GM23338 (cell line): ENCODE measurements around the gene SPATC1L. TPM values are rescaled to one million over a fixed set of nuclear protein-coding genes. Genes with fewer than 3 reads are reported as not detected.

Experiments used
- ATAC-seq: fragments of 200-7000 bp; cut with Tn5 transposase; 3 replicates; pipeline ENCODE4 v1.9.1; 2020
- DNase-seq: peaks from one replicate; pipeline ENCODE4 v3.0.0-alpha.2; 2015; ENCODE audit warnings: low spot score
- H2AFZ ChIP-seq: fragments of 200-600 bp; sonication (generic); 2 replicates; pipeline ENCODE4 v1.8.0; 2016; ENCODE audit warnings: antibody characterized with exemption, mild to moderate bottlenecking, moderate library complexity
- H3F3A ChIP-seq: fragments of 200-600 bp; sonication (generic); replicated peaks from 2 replicates; pipeline ENCODE4 v1.8.0; 2017; ENCODE audit warnings: antibody characterized with exemption, mixed run types, low read depth
- H3K27ac ChIP-seq: fragments of 200-600 bp; sonication (generic); 2 replicates; pipeline ENCODE4 v1.6.1; 2016; ENCODE audit warnings: low read depth
- H3K27me3 ChIP-seq: fragments of 200-600 bp; sonication (generic); 2 replicates; pipeline ENCODE4 v1.8.0; 2016; ENCODE audit warnings: mild to moderate bottlenecking, mixed run types, moderate library complexity; ENCODE audit not compliant: insufficient read depth
- H3K36me3 ChIP-seq: fragments of 200-600 bp; sonication (generic); 2 replicates; pipeline ENCODE4 v1.8.0; 2016; ENCODE audit warnings: mild to moderate bottlenecking; ENCODE audit not compliant: insufficient read depth
- H3K4me1 ChIP-seq: fragments of 200-600 bp; sonication (generic); 2 replicates; pipeline ENCODE4 v1.8.0; 2016; ENCODE audit warnings: mild to moderate bottlenecking, moderate library complexity; ENCODE audit not compliant: insufficient read depth
- H3K4me2 ChIP-seq: fragments of 200-600 bp; sonication (generic); 2 replicates; pipeline ENCODE4 v1.7.1; 2017; ENCODE audit warnings: mixed run types
- H3K4me3 ChIP-seq: fragments of 200-600 bp; sonication (generic); 2 replicates; pipeline ENCODE4 v1.6.1; 2016; ENCODE audit warnings: mixed run types
- H3K79me2 ChIP-seq: fragments of 200-600 bp; sonication (generic); replicated peaks from 2 replicates; pipeline ENCODE4 v1.8.0; 2017; ENCODE audit warnings: mild to moderate bottlenecking; ENCODE audit not compliant: insufficient read depth
- H3K9me2 ChIP-seq: fragments of 200-600 bp; sonication (generic); 2 replicates; pipeline ENCODE4 v1.8.0; 2017; ENCODE audit not compliant: insufficient read depth
- H4K20me1 ChIP-seq: fragments of 200-600 bp; sonication (generic); replicated peaks from 2 replicates; pipeline ENCODE4 v1.8.0; 2017; ENCODE audit warnings: mild to moderate bottlenecking; ENCODE audit not compliant: insufficient read depth
- H3K27ac Mint-ChIP-seq: 2 replicates; pipeline ENCODE4 v1.8.0; 2020; ENCODE audit warnings: inconsistent platforms, mild to moderate bottlenecking, moderate library complexity, mixed read lengths
- H3K27me3 Mint-ChIP-seq: 3 replicates; pipeline ENCODE4 v1.8.0; 2022; ENCODE audit warnings: low read depth, mild to moderate bottlenecking, moderate library complexity, mixed read lengths, inconsistent platforms; ENCODE audit not compliant: insufficient read depth, poor library complexity
- H3K36me3 Mint-ChIP-seq: 3 replicates; pipeline ENCODE4 v1.8.0; 2021; ENCODE audit warnings: low read depth, mild to moderate bottlenecking, inconsistent platforms, moderate library complexity, mixed read lengths
- H3K4me1 Mint-ChIP-seq: 3 replicates; pipeline ENCODE4 v1.8.0; 2020; ENCODE audit warnings: mild to moderate bottlenecking, inconsistent platforms, mixed read lengths
- H3K4me3 Mint-ChIP-seq: 3 replicates; pipeline ENCODE4 v1.8.0; 2021; ENCODE audit warnings: moderate library complexity, mild to moderate bottlenecking, inconsistent platforms, mixed read lengths
- H3K9me3 Mint-ChIP-seq: 3 replicates; pipeline ENCODE4 v1.8.0; 2020; ENCODE audit warnings: moderate library complexity, mild to moderate bottlenecking, inconsistent platforms, mixed read lengths
- CREB1 ChIP-seq: fragments of 250-450 bp; sonication (Bioruptor Pico); IDR thresholded peaks from 2 replicates; pipeline ENCODE4 v1.5.0; 2020; ENCODE audit warnings: low read depth, mild to moderate bottlenecking, moderate library complexity
- EZH2 ChIP-seq: fragments of 200-600 bp; sonication (generic); IDR thresholded peaks from one replicate; pipeline ENCODE4 v1.8.0; 2017; ENCODE audit warnings: antibody characterized with exemption, mild to moderate bottlenecking, low read depth; ENCODE audit not compliant: unreplicated experiment
- EZH2phosphoT487 ChIP-seq: fragments of 200-600 bp; sonication (generic); IDR thresholded peaks from one replicate; pipeline ENCODE4 v1.8.1; 2018; ENCODE audit warnings: antibody characterized with exemption; ENCODE audit not compliant: unreplicated experiment
- JUNB ChIP-seq: IDR thresholded peaks from one replicate; pipeline ENCODE4 v1.6.1; 2016; ENCODE audit warnings: antibody characterized with exemption; ENCODE audit not compliant: unreplicated experiment
- NANOG ChIP-seq: IDR thresholded peaks from 2 replicates; pipeline ENCODE4 v1.6.1; 2016; ENCODE audit warnings: antibody characterized with exemption, borderline replicate concordance
- POLR2AphosphoS5 ChIP-seq: IDR thresholded peaks from 2 replicates; pipeline ENCODE4 v1.6.1; 2016; ENCODE audit warnings: antibody characterized with exemption, low read depth
- STAT1 ChIP-seq: IDR thresholded peaks from one replicate; pipeline ENCODE4 v1.6.1; 2016; ENCODE audit warnings: antibody characterized with exemption; ENCODE audit not compliant: unreplicated experiment
- ZNF114 ChIP-seq: fragments of 250-450 bp; sonication (Bioruptor Pico); IDR thresholded peaks from 2 replicates; pipeline ENCODE4 v1.5.0; 2020; ENCODE audit warnings: mild to moderate bottlenecking, moderate library complexity
- ZNF331 ChIP-seq: fragments of 250-450 bp; sonication (Bioruptor Pico); IDR thresholded peaks from 2 replicates; pipeline ENCODE4 v1.5.0; 2020; ENCODE audit warnings: low read depth, mild to moderate bottlenecking, moderate library complexity
- polyA plus RNA-seq: library from polyadenylated mRNA; unstranded; fragments of >200 nt; fragmentation: Nextera tagmentation; extraction: Ambion mirVana; gene quantifications from 2 replicates; pipeline ENCODE4 v1.2.1, GENCODE V29; 2016
- total RNA-seq: library from RNA; depleted of rRNA; stranded (reverse); fragments of >200 nt; shearing (Covaris generic); gene quantifications from 2 replicates; pipeline ENCODE4 v1.2.3, GENCODE V29; 2014
- TF ChIP-seq, protein P1 (sequence below): IDR thresholded peaks from 2 replicates; pipeline ENCODE4 v1.6.1; 2016; ENCODE audit warnings: antibody characterized with exemption
- TF ChIP-seq, protein P2 (sequence below), 2 experiments: fragments of 200-600 bp in 1 of 2; sonication (generic) in 1 of 2; conservative IDR thresholded peaks; 2 replicates each; pipeline versions ENCODE4 v1.5.1 to v1.6.1; 2016 to 2017; ENCODE audit warnings: antibody characterized with exemption in 2 of 2, low read depth in 2 of 2, mild to moderate bottlenecking in 2 of 2, moderate library complexity in 1 of 2
- TF ChIP-seq, protein P3 (sequence below): IDR thresholded peaks from one replicate; pipeline ENCODE4 v1.6.1; 2018; ENCODE audit warnings: antibody characterized with exemption; ENCODE audit not compliant: unreplicated experiment
- TF ChIP-seq, protein P4 (sequence below): fragments of 250-450 bp; sonication (Bioruptor Pico); IDR thresholded peaks from 2 replicates; pipeline ENCODE4 v1.5.0; 2020; ENCODE audit warnings: mild to moderate bottlenecking, moderate library complexity

SPATC1L gene
- total and polyA plus RNA-seq, 2 experiments from 2014 or later, result 37.6 to 70.2 TPM

DNA sequence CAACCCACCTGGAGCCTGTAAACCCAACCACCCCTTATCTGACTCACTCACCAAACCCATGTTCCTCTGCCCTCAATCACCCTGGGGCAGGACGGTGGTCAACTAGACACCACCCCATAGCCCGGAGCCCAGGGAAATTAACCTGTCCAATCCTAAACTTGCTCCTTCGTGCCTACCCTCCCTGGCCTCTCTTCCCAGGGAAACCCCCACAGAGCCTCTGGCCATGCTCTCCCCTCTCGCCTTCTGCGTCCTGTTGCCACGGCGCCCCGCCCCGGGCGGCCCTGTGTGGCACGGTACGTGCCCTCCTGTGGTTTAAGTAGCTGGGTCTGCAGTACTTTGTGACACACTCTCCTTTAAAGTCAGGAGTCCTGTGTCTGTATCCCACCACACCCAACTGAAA lies 24.9 kb downstream of the SPATC1L start:
- H3K9me2 ChIP-seq, result no peaks in the 10 kb centered on the region
- no peaks in the 10 kb centered on the region for H3K27me3 ChIP-seq
- H3K9me3 Mint-ChIP-seq, result peaks cover 20% of the 10 kb centered on the region
- no peak overlapping the region for H3K27ac Mint-ChIP-seq
- H3K27me3 Mint-ChIP-seq, result peaks cover 27% of the 10 kb centered on the region
- H2AFZ ChIP-seq, result no peak overlapping the region
- TF ChIP-seq, protein P1, sequence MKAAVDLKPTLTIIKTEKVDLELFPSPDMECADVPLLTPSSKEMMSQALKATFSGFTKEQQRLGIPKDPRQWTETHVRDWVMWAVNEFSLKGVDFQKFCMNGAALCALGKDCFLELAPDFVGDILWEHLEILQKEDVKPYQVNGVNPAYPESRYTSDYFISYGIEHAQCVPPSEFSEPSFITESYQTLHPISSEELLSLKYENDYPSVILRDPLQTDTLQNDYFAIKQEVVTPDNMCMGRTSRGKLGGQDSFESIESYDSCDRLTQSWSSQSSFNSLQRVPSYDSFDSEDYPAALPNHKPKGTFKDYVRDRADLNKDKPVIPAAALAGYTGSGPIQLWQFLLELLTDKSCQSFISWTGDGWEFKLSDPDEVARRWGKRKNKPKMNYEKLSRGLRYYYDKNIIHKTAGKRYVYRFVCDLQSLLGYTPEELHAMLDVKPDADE, result no peak
- TF ChIP-seq NANOG (no peak), ZNF331 (CRISPR knock-in tag) (no peak), ZNF114 (CRISPR knock-in tag) (no peak), STAT1 (no peak), EZH2 (no peak), POLR2AphosphoS5 (no peak), CREB1 (CRISPR knock-in tag) (no peak), EZH2phosphoT487 (no peak), JUNB (no peak)
- TF ChIP-seq, protein P2, sequence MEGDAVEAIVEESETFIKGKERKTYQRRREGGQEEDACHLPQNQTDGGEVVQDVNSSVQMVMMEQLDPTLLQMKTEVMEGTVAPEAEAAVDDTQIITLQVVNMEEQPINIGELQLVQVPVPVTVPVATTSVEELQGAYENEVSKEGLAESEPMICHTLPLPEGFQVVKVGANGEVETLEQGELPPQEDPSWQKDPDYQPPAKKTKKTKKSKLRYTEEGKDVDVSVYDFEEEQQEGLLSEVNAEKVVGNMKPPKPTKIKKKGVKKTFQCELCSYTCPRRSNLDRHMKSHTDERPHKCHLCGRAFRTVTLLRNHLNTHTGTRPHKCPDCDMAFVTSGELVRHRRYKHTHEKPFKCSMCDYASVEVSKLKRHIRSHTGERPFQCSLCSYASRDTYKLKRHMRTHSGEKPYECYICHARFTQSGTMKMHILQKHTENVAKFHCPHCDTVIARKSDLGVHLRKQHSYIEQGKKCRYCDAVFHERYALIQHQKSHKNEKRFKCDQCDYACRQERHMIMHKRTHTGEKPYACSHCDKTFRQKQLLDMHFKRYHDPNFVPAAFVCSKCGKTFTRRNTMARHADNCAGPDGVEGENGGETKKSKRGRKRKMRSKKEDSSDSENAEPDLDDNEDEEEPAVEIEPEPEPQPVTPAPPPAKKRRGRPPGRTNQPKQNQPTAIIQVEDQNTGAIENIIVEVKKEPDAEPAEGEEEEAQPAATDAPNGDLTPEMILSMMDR (conservative IDR thresholded peaks at IDR 0.05; ENCODE audit: low read depth in 2 of 2), result no peak
- TF ChIP-seq, protein P3, sequence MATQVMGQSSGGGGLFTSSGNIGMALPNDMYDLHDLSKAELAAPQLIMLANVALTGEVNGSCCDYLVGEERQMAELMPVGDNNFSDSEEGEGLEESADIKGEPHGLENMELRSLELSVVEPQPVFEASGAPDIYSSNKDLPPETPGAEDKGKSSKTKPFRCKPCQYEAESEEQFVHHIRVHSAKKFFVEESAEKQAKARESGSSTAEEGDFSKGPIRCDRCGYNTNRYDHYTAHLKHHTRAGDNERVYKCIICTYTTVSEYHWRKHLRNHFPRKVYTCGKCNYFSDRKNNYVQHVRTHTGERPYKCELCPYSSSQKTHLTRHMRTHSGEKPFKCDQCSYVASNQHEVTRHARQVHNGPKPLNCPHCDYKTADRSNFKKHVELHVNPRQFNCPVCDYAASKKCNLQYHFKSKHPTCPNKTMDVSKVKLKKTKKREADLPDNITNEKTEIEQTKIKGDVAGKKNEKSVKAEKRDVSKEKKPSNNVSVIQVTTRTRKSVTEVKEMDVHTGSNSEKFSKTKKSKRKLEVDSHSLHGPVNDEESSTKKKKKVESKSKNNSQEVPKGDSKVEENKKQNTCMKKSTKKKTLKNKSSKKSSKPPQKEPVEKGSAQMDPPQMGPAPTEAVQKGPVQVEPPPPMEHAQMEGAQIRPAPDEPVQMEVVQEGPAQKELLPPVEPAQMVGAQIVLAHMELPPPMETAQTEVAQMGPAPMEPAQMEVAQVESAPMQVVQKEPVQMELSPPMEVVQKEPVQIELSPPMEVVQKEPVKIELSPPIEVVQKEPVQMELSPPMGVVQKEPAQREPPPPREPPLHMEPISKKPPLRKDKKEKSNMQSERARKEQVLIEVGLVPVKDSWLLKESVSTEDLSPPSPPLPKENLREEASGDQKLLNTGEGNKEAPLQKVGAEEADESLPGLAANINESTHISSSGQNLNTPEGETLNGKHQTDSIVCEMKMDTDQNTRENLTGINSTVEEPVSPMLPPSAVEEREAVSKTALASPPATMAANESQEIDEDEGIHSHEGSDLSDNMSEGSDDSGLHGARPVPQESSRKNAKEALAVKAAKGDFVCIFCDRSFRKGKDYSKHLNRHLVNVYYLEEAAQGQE, result no peak
- TF ChIP-seq, protein P4, sequence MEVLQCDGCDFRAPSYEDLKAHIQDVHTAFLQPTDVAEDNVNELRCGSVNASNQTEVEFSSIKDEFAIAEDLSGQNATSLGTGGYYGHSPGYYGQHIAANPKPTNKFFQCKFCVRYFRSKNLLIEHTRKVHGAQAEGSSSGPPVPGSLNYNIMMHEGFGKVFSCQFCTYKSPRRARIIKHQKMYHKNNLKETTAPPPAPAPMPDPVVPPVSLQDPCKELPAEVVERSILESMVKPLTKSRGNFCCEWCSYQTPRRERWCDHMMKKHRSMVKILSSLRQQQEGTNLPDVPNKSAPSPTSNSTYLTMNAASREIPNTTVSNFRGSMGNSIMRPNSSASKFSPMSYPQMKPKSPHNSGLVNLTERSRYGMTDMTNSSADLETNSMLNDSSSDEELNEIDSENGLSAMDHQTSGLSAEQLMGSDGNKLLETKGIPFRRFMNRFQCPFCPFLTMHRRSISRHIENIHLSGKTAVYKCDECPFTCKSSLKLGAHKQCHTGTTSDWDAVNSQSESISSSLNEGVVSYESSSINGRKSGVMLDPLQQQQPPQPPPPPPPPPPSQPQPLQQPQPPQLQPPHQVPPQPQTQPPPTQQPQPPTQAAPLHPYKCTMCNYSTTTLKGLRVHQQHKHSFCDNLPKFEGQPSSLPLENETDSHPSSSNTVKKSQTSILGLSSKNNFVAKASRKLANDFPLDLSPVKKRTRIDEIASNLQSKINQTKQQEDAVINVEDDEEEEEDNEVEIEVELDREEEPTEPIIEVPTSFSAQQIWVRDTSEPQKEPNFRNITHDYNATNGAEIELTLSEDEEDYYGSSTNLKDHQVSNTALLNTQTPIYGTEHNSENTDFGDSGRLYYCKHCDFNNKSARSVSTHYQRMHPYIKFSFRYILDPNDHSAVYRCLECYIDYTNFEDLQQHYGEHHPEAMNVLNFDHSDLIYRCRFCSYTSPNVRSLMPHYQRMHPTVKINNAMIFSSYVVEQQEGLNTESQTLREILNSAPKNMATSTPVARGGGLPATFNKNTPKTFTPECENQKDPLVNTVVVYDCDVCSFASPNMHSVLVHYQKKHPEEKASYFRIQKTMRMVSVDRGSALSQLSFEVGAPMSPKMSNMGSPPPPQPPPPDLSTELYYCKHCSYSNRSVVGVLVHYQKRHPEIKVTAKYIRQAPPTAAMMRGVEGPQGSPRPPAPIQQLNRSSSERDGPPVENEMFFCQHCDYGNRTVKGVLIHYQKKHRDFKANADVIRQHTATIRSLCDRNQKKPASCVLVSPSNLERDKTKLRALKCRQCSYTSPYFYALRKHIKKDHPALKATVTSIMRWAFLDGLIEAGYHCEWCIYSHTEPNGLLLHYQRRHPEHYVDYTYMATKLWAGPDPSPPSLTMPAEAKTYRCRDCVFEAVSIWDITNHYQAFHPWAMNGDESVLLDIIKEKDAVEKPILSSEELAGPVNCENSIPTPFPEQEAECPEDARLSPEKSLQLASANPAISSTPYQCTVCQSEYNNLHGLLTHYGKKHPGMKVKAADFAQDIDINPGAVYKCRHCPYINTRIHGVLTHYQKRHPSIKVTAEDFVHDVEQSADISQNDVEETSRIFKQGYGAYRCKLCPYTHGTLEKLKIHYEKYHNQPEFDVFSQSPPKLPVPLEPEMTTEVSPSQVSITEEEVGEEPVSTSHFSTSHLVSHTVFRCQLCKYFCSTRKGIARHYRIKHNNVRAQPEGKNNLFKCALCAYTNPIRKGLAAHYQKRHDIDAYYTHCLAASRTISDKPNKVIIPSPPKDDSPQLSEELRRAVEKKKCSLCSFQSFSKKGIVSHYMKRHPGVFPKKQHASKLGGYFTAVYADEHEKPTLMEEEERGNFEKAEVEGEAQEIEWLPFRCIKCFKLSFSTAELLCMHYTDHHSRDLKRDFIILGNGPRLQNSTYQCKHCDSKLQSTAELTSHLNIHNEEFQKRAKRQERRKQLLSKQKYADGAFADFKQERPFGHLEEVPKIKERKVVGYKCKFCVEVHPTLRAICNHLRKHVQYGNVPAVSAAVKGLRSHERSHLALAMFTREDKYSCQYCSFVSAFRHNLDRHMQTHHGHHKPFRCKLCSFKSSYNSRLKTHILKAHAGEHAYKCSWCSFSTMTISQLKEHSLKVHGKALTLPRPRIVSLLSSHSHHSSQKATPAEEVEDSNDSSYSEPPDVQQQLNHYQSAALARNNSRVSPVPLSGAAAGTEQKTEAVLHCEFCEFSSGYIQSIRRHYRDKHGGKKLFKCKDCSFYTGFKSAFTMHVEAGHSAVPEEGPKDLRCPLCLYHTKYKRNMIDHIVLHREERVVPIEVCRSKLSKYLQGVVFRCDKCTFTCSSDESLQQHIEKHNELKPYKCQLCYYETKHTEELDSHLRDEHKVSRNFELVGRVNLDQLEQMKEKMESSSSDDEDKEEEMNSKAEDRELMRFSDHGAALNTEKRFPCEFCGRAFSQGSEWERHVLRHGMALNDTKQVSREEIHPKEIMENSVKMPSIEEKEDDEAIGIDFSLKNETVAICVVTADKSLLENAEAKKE, result no peak
- H4K20me1 ChIP-seq, result no peaks in the 10 kb centered on the region
- H3K79me2 ChIP-seq, result no peaks in the 10 kb centered on the region; the same call in 1 of the 2 replicates
- H3K36me3 ChIP-seq, result no peaks in the 10 kb centered on the region
- H3F3A ChIP-seq, result 0 out of 2 replicates have a peak, but pooled peaks cover 4% of the 10 kb centered on the region
- no peaks in the 10 kb centered on the region for H3K4me1 Mint-ChIP-seq
- H3K4me2 ChIP-seq, result no peak overlapping the region
- peaks cover 47% of the 10 kb centered on the region for H3K36me3 Mint-ChIP-seq
- H3K4me3 ChIP-seq, result no peak overlapping the region
- H3K27ac ChIP-seq, result no peak overlapping the region
- ATAC-seq (no peak), DNase-seq (no peak)
- H3K4me3 Mint-ChIP-seq, result no peak overlapping the region
- H3K4me1 ChIP-seq, result no peaks in the 10 kb centered on the region
